OCI-LY1 (cell line): ENCODE measurements around the gene SERP1.

Source experiments
- H2AFZ ChIP-seq: fragments of 200-600 bp; sonication (generic), shearing (Covaris generic); 2 replicates; pipeline ENCODE4 v1.6.0; 2014; ENCODE audit warnings: antibody characterized with exemption, mild to moderate bottlenecking, low read length
- H3F3A ChIP-seq: fragments of 200-600 bp; sonication (generic), shearing (Covaris generic); 2 replicates; pipeline ENCODE4 v1.6.0; 2014; ENCODE audit warnings: mild to moderate bottlenecking, antibody characterized with exemption, low read length, moderate library complexity; ENCODE audit not compliant: insufficient read depth
- H3K27ac ChIP-seq: fragments of 200-600 bp; sonication (generic); 2 replicates; pipeline ENCODE4 v1.5.1; 2014; ENCODE audit warnings: low read length, mixed run types, mild to moderate bottlenecking, low read depth; ENCODE audit not compliant: poor library complexity, severe bottlenecking
- H3K27me3 ChIP-seq: fragments of 200-600 bp; sonication (generic); 2 replicates; pipeline ENCODE4 v1.6.0; 2014; ENCODE audit warnings: antibody characterized with exemption, mild to moderate bottlenecking, low read length, moderate library complexity; ENCODE audit not compliant: insufficient read depth
- H3K36me3 ChIP-seq: fragments of 200-600 bp; sonication (generic); 2 replicates; pipeline ENCODE4 v1.6.1; 2014; ENCODE audit warnings: mild to moderate bottlenecking, antibody characterized with exemption, low read length, moderate library complexity, mixed read lengths; ENCODE audit not compliant: insufficient read depth
- H3K4me1 ChIP-seq: fragments of 200-600 bp; sonication (generic); 2 replicates; pipeline ENCODE4 v1.5.1; 2014; ENCODE audit warnings: mild to moderate bottlenecking, low read length, moderate library complexity; ENCODE audit not compliant: insufficient read depth, severe bottlenecking
- H3K4me2 ChIP-seq: fragments of 200-600 bp; sonication (generic), shearing (Covaris generic); 2 replicates; pipeline ENCODE4 v1.6.1; 2014; ENCODE audit warnings: low read length
- H3K4me3 ChIP-seq: fragments of 200-600 bp; sonication (generic); 2 replicates; pipeline ENCODE4 v1.5.1; 2014; ENCODE audit warnings: low read length, low read depth, mild to moderate bottlenecking, mixed read lengths; ENCODE audit not compliant: poor library complexity, severe bottlenecking
- H3K79me2 ChIP-seq: fragments of 200-600 bp; shearing (Covaris generic); 2 replicates; pipeline ENCODE4 v1.6.1; 2016; ENCODE audit warnings: mixed run types, low read length, mixed read lengths; ENCODE audit not compliant: insufficient read depth
- H3K9ac ChIP-seq: fragments of 200-600 bp; sonication (generic), shearing (Covaris generic); 2 replicates; pipeline ENCODE4 v1.6.1; 2014; ENCODE audit warnings: mild to moderate bottlenecking, low read length, mixed read lengths
- H3K9me2 ChIP-seq: fragments of 200-600 bp; sonication (generic), shearing (Covaris generic); 2 replicates; pipeline ENCODE4 v1.6.1; 2014; ENCODE audit warnings: low read depth, mild to moderate bottlenecking, low read length, mixed read lengths
- H3K9me3 ChIP-seq: fragments of 200-600 bp; shearing (Covaris generic); 2 replicates; pipeline ENCODE4 v1.6.1; 2014; ENCODE audit warnings: low read length, mixed read lengths
- H4K20me1 ChIP-seq: fragments of 200-600 bp; sonication (generic), shearing (Covaris generic); 2 replicates; pipeline ENCODE4 v1.6.0; 2016; ENCODE audit warnings: mild to moderate bottlenecking, low read length; ENCODE audit not compliant: insufficient read depth
- EZH2 ChIP-seq: fragments of 200-600 bp; sonication (generic), shearing (Covaris generic); IDR thresholded peaks from 2 replicates; pipeline ENCODE4 v1.8.0; 2017; ENCODE audit warnings: borderline replicate concordance, mixed run types, mild to moderate bottlenecking, antibody characterized with exemption, low read length, moderate library complexity, mixed read lengths
- TF ChIP-seq, protein P1 (sequence below): fragments of 200-600 bp; sonication (generic), shearing (Covaris generic); IDR thresholded peaks from 2 replicates; pipeline ENCODE4 v1.5.1; 2017; ENCODE audit warnings: mild to moderate bottlenecking, antibody characterized with exemption, low read length, moderate library complexity, mixed read lengths

SERP1 gene

GRCh38 chr3:150521463-150521862 lies 24.8 kb downstream of the SERP1 start:
- Histone ChIP-seq H3K4me1 (no peaks in the 10 kb centered on the region), H3K4me2 (no peak overlapping the region), H3K79me2 (no peaks in the 10 kb centered on the region), H3K9me2 (no peaks in the 10 kb centered on the region), H3K27me3 (no peaks in the 10 kb centered on the region), H3F3A (no peaks in the 10 kb centered on the region), H3K9me3 (peaks cover 4% of the 10 kb centered on the region; the same call in 1 of the 2 replicates), H3K36me3 (no peaks in the 10 kb centered on the region), H3K27ac (no peak overlapping the region), H2AFZ (no peak overlapping the region), H3K4me3 (no peak overlapping the region), H3K9ac (no peak overlapping the region), H4K20me1 (no peaks in the 10 kb centered on the region)
- no peak for TF ChIP-seq EZH2
- TF ChIP-seq, protein P1, sequence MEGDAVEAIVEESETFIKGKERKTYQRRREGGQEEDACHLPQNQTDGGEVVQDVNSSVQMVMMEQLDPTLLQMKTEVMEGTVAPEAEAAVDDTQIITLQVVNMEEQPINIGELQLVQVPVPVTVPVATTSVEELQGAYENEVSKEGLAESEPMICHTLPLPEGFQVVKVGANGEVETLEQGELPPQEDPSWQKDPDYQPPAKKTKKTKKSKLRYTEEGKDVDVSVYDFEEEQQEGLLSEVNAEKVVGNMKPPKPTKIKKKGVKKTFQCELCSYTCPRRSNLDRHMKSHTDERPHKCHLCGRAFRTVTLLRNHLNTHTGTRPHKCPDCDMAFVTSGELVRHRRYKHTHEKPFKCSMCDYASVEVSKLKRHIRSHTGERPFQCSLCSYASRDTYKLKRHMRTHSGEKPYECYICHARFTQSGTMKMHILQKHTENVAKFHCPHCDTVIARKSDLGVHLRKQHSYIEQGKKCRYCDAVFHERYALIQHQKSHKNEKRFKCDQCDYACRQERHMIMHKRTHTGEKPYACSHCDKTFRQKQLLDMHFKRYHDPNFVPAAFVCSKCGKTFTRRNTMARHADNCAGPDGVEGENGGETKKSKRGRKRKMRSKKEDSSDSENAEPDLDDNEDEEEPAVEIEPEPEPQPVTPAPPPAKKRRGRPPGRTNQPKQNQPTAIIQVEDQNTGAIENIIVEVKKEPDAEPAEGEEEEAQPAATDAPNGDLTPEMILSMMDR, result no peak; the same call in 1 of the 2 replicates

DNA sequence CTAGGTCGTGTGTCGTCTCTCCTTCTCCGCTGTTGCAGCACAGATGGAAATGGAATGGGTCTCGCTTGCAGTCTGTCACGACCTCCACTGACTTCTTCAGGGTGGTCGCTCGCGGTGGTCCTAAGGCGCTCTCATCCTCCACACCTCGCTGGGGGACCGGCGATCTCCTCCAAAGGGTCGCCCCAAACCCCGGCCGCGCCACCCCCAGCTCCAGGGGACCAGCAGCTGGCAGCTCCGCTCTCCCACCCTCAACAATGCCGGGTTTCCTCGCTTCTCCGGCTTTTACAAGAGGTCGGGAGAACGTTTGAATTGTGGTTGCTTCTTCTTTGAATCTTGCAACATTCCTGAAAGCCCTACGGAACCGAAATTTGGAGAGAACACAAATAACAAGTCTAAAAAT lies 25.9 kb downstream of the SERP1 start:
- Histone ChIP-seq H2AFZ (no peak overlapping the region), H3K9me3 (peaks cover 4% of the 10 kb centered on the region; the same call in 1 of the 2 replicates), H3K27ac (no peak overlapping the region), H3K36me3 (no peaks in the 10 kb centered on the region), H3K4me1 (no peaks in the 10 kb centered on the region), H3K9me2 (no peaks in the 10 kb centered on the region), H4K20me1 (no peaks in the 10 kb centered on the region), H3K4me3 (no peak overlapping the region), H3K27me3 (no peaks in the 10 kb centered on the region), H3K79me2 (no peaks in the 10 kb centered on the region), H3F3A (no peaks in the 10 kb centered on the region), H3K4me2 (no peak overlapping the region), H3K9ac (no peak overlapping the region)
- TF ChIP-seq, protein P1, result no peak
- no peak for TF ChIP-seq EZH2

GRCh38 chr3:150519026-150519425 lies 27.3 kb downstream of the SERP1 start:
- TF ChIP-seq EZH2, result no peak
- TF ChIP-seq, protein P1, result no peak
- Histone ChIP-seq H3K27ac (no peak overlapping the region), H2AFZ (no peak overlapping the region), H3K79me2 (no peaks in the 10 kb centered on the region), H3K4me1 (no peaks in the 10 kb centered on the region), H3K9me3 (peaks cover 4% of the 10 kb centered on the region; the same call in 1 of the 2 replicates), H3K4me2 (no peak overlapping the region), H3K9me2 (no peaks in the 10 kb centered on the region), H3K9ac (no peak overlapping the region), H4K20me1 (no peaks in the 10 kb centered on the region), H3K27me3 (no peaks in the 10 kb centered on the region), H3F3A (no peaks in the 10 kb centered on the region), H3K36me3 (no peaks in the 10 kb centered on the region), H3K4me3 (no peak overlapping the region)
